Thyroid gland (tissue), 4 donors: Measurements from ENCODE around the gene PPP2R2C.

Source experiments
- CTCF ChIP-seq, 6 experiments: fragments of 200-600 bp in 3 of 6; fragments of 450-650 bp in 3 of 6; sonication (generic) in 3 of 6; IDR thresholded peaks; one replicate each; pipeline ENCODE4 v1.5.1; 2016 to 2019; ENCODE audit warnings: antibody characterized with exemption in 6 of 6, mild to moderate bottlenecking in 2 of 6, inconsistent platforms in 1 of 6, moderate library complexity in 1 of 6
- POLR2A ChIP-seq, 2 donors: fragments of 450-650 bp; IDR thresholded peaks; one replicate each; pipeline ENCODE4 v1.6.1; 2017; ENCODE audit warnings: antibody characterized with exemption in 2 of 2, mild to moderate bottlenecking in 2 of 2, moderate library complexity in 1 of 2

GRCh38 chr4:6307230-6307629 lies 165.2 kb downstream of the PPP2R2C start:
- TF ChIP-seq CTCF (IDR thresholded peaks at IDR 0.05): no peak
- no peak for TF ChIP-seq POLR2A (IDR thresholded peaks at IDR 0.05)
